Thoracic aorta (tissue), 2 donors: ENCODE data around the gene COLGALT1. TPM values are rescaled to one million over a fixed set of nuclear protein-coding genes. Genes with fewer than 3 reads are reported as not detected.

ENCODE experiments used
- ATAC-seq: fragments of 150-250 bp; one replicate; pipeline ENCODE4 v1.8.0; 2017; ENCODE audit warnings: low read depth; ENCODE audit not compliant: insufficient number of reproducible peaks, low FRiP score
- DNase-seq: peaks from one replicate; pipeline ENCODE4 v3.0.0-alpha.2; 2020; ENCODE audit warnings: low spot score
- H3K27ac ChIP-seq, 2 donors: fragments of 200-600 bp; sonication (generic); 1 replicate in 1 of 2; 2 replicates in 1 of 2; pipeline ENCODE4 v1.5.1; 2016; ENCODE audit warnings: mild to moderate bottlenecking in 2 of 2, moderate library complexity in 2 of 2
- H3K27me3 ChIP-seq: fragments of 200-600 bp; sonication (generic); replicated peaks from 2 replicates; pipeline ENCODE4 v1.6.0; 2016; ENCODE audit warnings: mild to moderate bottlenecking; ENCODE audit not compliant: insufficient read depth
- H3K36me3 ChIP-seq: fragments of 200-600 bp; sonication (generic); one replicate; pipeline ENCODE4 v1.5.1; 2016
- H3K4me1 ChIP-seq, 2 donors: fragments of 200-600 bp; sonication (generic); 1 replicate in 1 of 2; 2 replicates in 1 of 2; pipeline versions ENCODE4 v1.5.1 to v1.6.0; 2016; ENCODE audit warnings: low read depth in 2 of 2, mild to moderate bottlenecking in 1 of 2; ENCODE audit not compliant: control insufficient read depth in 1 of 2
- H3K4me3 ChIP-seq: fragments of 200-600 bp; sonication (generic); 2 replicates; pipeline ENCODE4 v1.5.1; 2016; ENCODE audit warnings: mild to moderate bottlenecking
- H3K9me3 ChIP-seq: fragments of 200-600 bp; sonication (generic); 2 replicates; pipeline ENCODE4 v1.5.1; 2016
- total RNA-seq, 2 donors: library from RNA; depleted of rRNA; stranded (reverse); fragments of >200 nt; gene quantifications; one replicate each; pipeline versions ENCODE4 v1.1.0 to v1.2.3, GENCODE V29; 2016
- TF ChIP-seq, protein P1 (sequence below): fragments of 200-600 bp; sonication (generic); IDR thresholded peaks from one replicate; pipeline ENCODE4 v1.5.1; 2019; ENCODE audit warnings: antibody characterized with exemption

COLGALT1 gene
- total RNA-seq, 2 donors from 2014 or later = 73.7 to 94.1 TPM

- TF ChIP-seq, protein P1, sequence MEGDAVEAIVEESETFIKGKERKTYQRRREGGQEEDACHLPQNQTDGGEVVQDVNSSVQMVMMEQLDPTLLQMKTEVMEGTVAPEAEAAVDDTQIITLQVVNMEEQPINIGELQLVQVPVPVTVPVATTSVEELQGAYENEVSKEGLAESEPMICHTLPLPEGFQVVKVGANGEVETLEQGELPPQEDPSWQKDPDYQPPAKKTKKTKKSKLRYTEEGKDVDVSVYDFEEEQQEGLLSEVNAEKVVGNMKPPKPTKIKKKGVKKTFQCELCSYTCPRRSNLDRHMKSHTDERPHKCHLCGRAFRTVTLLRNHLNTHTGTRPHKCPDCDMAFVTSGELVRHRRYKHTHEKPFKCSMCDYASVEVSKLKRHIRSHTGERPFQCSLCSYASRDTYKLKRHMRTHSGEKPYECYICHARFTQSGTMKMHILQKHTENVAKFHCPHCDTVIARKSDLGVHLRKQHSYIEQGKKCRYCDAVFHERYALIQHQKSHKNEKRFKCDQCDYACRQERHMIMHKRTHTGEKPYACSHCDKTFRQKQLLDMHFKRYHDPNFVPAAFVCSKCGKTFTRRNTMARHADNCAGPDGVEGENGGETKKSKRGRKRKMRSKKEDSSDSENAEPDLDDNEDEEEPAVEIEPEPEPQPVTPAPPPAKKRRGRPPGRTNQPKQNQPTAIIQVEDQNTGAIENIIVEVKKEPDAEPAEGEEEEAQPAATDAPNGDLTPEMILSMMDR = no peak
- no peak for ATAC-seq
- Histone ChIP-seq H3K4me3 (peak overlapping the region; percentile 53), H3K4me1 (peaks cover 0 to 8% of the 10 kb centered on the region in 2 donors), H3K9me3 (no peaks in the 10 kb centered on the region), H3K27ac (no peak overlapping the region), H3K27me3 (no peaks in the 10 kb centered on the region), H3K36me3 (no peaks in the 10 kb centered on the region)
- no peak for DNase-seq
These were observed 60.6 kb downstream of the COLGALT1 start for GRCh38 chr19:17615889-17616685.

- no peak for ATAC-seq
- peak overlapping the region; percentile 53 for H3K4me3 ChIP-seq
- no peak for DNase-seq
These were observed 61.2 kb downstream of the COLGALT1 start for GRCh38 chr19:17616686-17616960.

DNA sequence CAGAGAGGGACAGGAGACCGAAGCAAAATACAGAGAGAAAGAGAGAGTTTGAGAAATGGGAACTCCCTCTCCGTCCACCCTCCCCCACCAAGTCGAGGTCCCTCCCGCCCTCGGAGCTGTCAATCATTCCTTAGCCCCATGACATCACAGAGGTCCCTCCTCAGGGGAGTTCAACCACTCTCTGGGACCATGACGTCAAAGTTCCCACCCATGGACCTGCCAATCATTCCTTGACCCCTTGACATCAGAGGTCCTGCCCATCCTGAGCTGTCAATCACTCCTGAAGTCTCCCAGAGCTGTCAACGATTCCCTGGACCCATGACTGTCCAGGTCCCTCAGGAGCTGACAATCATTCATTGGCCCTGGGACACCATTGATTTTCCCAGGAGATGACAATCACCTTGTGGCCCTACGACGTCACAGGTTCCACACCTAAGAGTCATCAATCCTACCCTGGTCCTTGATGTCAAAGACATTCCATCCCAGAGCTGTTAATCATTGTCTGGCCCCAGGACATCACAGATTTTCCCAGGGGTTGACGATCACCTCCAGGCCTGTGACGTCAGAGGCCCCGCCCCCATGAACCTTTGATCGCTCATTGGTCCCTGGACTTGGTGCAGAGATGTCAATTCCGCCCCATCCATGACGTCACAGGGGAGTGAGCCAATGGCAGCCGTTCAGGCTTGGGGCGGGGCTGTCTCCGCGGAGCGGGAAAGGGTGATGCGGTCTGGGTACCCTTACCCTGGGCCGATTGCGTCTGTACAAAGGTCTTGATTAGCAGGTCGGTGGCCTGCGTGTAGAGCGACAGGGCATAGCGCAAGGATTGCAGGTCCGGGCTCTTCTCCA, 61.7 kb downstream of the COLGALT1 start:
- ATAC-seq = no peak
- H3K9me3 ChIP-seq = peaks cover 7% of the 10 kb centered on the region

More at GRCh38 chr19:17616686-17616960, 61.2 kb downstream of the COLGALT1 start:
- Histone ChIP-seq H3K27ac (no peak overlapping the region), H3K4me1 (peaks cover 0 to 8% of the 10 kb centered on the region in 2 donors), H3K36me3 (no peaks in the 10 kb centered on the region), H3K9me3 (peaks cover 1% of the 10 kb centered on the region), H3K27me3 (no peaks in the 10 kb centered on the region)
- TF ChIP-seq, protein P1 = no peak

DNA sequence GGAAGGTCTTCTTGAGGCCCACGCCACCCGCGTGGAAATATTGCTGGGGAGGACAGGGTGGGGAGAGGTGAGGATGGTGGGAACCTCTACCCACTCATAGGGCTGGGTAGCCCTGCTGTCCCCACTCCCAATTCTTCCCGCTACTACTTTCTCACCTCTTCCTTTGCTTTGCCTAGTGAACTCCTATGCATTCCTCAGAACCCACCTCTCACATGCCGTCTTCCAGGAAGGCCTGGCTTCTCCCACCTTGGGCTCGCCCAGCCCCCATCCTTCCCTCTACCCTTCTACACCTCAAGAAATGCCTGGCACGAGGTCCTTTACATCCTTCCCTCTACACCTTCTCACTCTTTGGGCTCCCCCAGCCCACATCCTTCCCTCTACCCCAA, 62.4 kb downstream of the COLGALT1 start:
- Histone ChIP-seq H3K27ac (no peak overlapping the region), H3K4me3 (no peak overlapping the region), H3K27me3 (no peaks in the 10 kb centered on the region), H3K4me1 (peaks cover 0 to 8% of the 10 kb centered on the region in 2 donors), H3K36me3 (no peaks in the 10 kb centered on the region), H3K9me3 (peaks cover 8% of the 10 kb centered on the region)
- no peak for ATAC-seq
- TF ChIP-seq, protein P1 = no peak
- DNase-seq = no peak

More for the DNA sequence above, 61.7 kb downstream of the COLGALT1 start:
- H3K27ac ChIP-seq = no peak overlapping the region
- peaks cover 0 to 8% of the 10 kb centered on the region in 2 donors for H3K4me1 ChIP-seq
- H3K27me3 ChIP-seq = no peaks in the 10 kb centered on the region
- no peak for DNase-seq
- H3K4me3 ChIP-seq = peak overlapping the region; percentile 53
- TF ChIP-seq, protein P1 = no peak
- H3K36me3 ChIP-seq = no peaks in the 10 kb centered on the region

GRCh38 chr19:17618281-17618903, 62.9 kb downstream of the COLGALT1 start:
- peaks cover 0 to 8% of the 10 kb centered on the region in 2 donors for H3K4me1 ChIP-seq
- DNase-seq (no peak), ATAC-seq (no peak)
- peaks cover 8% of the 10 kb centered on the region for H3K9me3 ChIP-seq
- TF ChIP-seq, protein P1 = no peak
- H3K4me3 ChIP-seq = no peak overlapping the region
- no peak overlapping the region for H3K27ac ChIP-seq
- H3K36me3 ChIP-seq = no peaks in the 10 kb centered on the region
- no peaks in the 10 kb centered on the region for H3K27me3 ChIP-seq
